ENCODE measurements around the gene TIMMDC1.

DNA sequence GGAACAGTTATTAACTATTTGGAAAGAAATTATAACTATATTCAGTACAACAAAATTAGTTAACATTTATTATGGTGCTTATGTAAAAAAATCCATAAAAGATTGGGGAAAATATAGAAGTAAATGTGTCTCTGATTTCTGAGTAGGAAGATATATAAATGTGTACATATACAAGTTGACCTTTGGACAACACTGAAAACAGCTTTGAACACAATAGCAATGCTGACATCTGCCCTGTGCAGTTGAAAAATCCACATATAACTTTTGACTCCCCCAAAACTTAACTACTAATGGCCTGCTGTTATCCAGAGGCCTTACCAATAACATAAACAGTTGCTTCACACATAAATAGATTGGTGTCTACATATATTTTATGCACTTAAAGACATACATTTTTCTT lies 12.3 kb downstream of the TIMMDC1 start:
- TF ChIP-seq, protein P1, sequence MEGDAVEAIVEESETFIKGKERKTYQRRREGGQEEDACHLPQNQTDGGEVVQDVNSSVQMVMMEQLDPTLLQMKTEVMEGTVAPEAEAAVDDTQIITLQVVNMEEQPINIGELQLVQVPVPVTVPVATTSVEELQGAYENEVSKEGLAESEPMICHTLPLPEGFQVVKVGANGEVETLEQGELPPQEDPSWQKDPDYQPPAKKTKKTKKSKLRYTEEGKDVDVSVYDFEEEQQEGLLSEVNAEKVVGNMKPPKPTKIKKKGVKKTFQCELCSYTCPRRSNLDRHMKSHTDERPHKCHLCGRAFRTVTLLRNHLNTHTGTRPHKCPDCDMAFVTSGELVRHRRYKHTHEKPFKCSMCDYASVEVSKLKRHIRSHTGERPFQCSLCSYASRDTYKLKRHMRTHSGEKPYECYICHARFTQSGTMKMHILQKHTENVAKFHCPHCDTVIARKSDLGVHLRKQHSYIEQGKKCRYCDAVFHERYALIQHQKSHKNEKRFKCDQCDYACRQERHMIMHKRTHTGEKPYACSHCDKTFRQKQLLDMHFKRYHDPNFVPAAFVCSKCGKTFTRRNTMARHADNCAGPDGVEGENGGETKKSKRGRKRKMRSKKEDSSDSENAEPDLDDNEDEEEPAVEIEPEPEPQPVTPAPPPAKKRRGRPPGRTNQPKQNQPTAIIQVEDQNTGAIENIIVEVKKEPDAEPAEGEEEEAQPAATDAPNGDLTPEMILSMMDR (IDR thresholded peaks at IDR 0.05), result no peak
- TF ChIP-seq SIN3A (IDR thresholded peaks at IDR 0.05; ENCODE audit: borderline replicate concordance, low read depth, low read length) (no peak), TAF1 (IDR thresholded peaks at IDR 0.05; ENCODE audit: borderline replicate concordance, low read depth, low read length) (no peak), SMC3 (IDR thresholded peaks at IDR 0.05; ENCODE audit: low read depth, low read length) (no peak), ELF1 (IDR thresholded peaks at IDR 0.05) (no peak), FOXM1 (IDR thresholded peaks at IDR 0.05; ENCODE audit: low read depth) (no peak)
- TF ChIP-seq, protein P2, sequence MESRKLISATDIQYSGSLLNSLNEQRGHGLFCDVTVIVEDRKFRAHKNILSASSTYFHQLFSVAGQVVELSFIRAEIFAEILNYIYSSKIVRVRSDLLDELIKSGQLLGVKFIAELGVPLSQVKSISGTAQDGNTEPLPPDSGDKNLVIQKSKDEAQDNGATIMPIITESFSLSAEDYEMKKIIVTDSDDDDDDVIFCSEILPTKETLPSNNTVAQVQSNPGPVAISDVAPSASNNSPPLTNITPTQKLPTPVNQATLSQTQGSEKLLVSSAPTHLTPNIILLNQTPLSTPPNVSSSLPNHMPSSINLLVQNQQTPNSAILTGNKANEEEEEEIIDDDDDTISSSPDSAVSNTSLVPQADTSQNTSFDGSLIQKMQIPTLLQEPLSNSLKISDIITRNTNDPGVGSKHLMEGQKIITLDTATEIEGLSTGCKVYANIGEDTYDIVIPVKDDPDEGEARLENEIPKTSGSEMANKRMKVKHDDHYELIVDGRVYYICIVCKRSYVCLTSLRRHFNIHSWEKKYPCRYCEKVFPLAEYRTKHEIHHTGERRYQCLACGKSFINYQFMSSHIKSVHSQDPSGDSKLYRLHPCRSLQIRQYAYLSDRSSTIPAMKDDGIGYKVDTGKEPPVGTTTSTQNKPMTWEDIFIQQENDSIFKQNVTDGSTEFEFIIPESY (IDR thresholded peaks at IDR 0.05; ENCODE audit: borderline replicate concordance, low read depth), result no peak
